ENCODE data around the gene HNRNPA0. TPM values are rescaled to one million over a fixed set of nuclear protein-coding genes. Genes with fewer than 3 reads are reported as not detected.

HNRNPA0 gene
- total RNA-seq, 1 experiment from 2014 or later = 38.9 TPM

DNA sequence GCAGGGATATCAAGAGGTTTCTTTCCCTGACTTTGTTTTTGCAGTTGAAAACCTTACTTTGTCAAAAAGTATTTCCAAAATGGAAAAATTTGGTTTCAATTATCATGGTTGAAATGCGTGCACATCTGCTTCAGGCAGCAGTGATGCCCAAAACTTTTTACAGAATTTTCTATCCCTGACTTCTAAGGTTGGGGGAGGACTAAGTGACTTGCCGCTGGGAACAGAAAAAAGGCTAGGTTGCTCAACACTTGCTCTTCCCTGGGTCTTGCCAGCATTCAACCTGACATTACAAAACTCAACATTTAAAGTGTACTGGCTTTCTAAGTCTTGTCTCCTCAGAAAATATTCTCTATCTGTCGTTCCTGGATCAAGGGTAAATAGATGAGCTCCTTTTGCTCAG lies 23.0 kb downstream of the HNRNPA0 start (continued):
- TF ChIP-seq, protein P1, sequence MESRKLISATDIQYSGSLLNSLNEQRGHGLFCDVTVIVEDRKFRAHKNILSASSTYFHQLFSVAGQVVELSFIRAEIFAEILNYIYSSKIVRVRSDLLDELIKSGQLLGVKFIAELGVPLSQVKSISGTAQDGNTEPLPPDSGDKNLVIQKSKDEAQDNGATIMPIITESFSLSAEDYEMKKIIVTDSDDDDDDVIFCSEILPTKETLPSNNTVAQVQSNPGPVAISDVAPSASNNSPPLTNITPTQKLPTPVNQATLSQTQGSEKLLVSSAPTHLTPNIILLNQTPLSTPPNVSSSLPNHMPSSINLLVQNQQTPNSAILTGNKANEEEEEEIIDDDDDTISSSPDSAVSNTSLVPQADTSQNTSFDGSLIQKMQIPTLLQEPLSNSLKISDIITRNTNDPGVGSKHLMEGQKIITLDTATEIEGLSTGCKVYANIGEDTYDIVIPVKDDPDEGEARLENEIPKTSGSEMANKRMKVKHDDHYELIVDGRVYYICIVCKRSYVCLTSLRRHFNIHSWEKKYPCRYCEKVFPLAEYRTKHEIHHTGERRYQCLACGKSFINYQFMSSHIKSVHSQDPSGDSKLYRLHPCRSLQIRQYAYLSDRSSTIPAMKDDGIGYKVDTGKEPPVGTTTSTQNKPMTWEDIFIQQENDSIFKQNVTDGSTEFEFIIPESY (IDR thresholded peaks at IDR 0.05; ENCODE audit: extremely low read depth, insufficient replicate concordance, low read length) = no peak

DNA sequence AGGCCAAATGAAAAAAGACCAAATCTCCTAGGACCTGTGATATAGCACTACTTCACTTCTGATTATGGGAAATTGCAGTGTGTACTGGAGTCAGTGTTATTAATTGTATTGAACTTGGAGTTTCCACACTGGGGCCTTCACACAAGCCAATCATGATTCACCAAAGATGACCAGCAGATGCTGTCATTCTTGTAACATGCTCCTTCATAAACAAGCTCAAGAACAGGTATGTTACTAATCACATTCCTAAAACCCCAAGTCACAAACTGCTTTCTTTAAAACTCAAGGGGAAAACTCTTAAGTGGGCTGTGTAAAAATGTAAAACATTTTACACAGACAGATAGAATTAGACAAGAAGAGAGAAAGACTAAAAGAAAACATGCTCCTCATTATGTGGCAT lies 23.8 kb downstream of the HNRNPA0 start:
- ChIA-PET CTCF (interaction anchor here (1.1 kb wide), 1 partner anchor 12 kb away, joined by 3 read pairs; no protein-coding TSS in a partner anchor), POLR2A (no interaction called here)

DNA sequence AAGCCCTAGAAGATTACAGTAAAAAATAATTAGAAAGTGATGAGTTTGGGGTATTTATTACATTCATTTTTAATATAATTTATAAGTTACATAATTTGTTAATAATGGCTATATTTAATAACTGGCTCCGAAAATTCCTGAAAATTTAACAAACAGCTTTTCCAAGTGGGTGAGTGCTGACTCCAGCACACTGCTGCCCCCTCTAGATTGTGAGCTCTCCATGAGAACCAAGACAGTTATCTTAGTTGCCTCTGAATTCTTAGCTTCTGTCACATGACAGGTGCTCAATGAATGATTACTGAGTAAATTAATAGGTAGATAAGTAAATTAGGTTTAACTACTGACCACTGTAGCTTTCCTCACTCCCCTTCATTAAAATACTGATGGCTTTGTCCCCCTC lies 26.1 kb downstream of the HNRNPA0 start:
- Histone ChIP-seq H4K20me1 (ENCODE audit: insufficient read depth) (no peaks in the 10 kb centered on the region), H2AFZ (ENCODE audit: low read depth, low read length, poor library complexity, severe bottlenecking) (no peak overlapping the region)

More for the DNA sequence above, 23.8 kb downstream of the HNRNPA0 start:
- Histone ChIP-seq H4K20me1 (ENCODE audit: insufficient read depth) (no peaks in the 10 kb centered on the region), H3K36me3 (ENCODE audit: control insufficient read depth in 1 of 2, insufficient read depth in 2 of 2, low read length in 2 of 2) (no peaks in the 10 kb centered on the region), H3K27me3 (ENCODE audit: insufficient read depth, low read length) (0 out of 2 replicates have a peak, but pooled peaks cover 5% of the 10 kb centered on the region), H3K9me3 (ENCODE audit: control insufficient read depth in 1 of 2, insufficient read depth in 1 of 2, low read depth in 1 of 2, low read length in 2 of 2) (no peaks in the 10 kb centered on the region), H2AFZ (ENCODE audit: low read depth, low read length, poor library complexity, severe bottlenecking) (no peak overlapping the region), H3K4me1 (ENCODE audit: control insufficient read depth in 1 of 2, insufficient read depth in 2 of 2, low read length in 2 of 2) (no peaks in the 10 kb centered on the region), H3K79me2 (ENCODE audit: insufficient read depth, low read length) (no peaks in the 10 kb centered on the region), H3K9ac (ENCODE audit: low read length) (no peak overlapping the region), H3K4me2 (ENCODE audit: low read length) (no peak overlapping the region), H3K4me3 (replicated peaks in 1 of 2; ENCODE audit: low read depth in 1 of 2, low read length in 2 of 2) (no peak overlapping the region), H3K27ac (ENCODE audit: low read depth, low read length) (no peak overlapping the region), H3K9me2 (ENCODE audit: insufficient read depth) (no peaks in the 10 kb centered on the region)
- ATAC-seq (no peak), DNase-seq (ENCODE audit: low read depth, low spot score) (no peak)
- RAD21 ChIA-PET (ENCODE audit: low non-redundant PET in 1 of 2, low total read pairs in 2 of 2, uncharacterized antibody in 2 of 2, unreplicated experiment in 2 of 2) = no interaction called here
- BruUV-seq (replicated peaks) = no TSS peak
- TF ChIP-seq, protein P2, sequence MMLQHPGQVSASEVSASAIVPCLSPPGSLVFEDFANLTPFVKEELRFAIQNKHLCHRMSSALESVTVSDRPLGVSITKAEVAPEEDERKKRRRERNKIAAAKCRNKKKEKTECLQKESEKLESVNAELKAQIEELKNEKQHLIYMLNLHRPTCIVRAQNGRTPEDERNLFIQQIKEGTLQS (IDR thresholded peaks at IDR 0.05) = no peak
- no peak for TF ChIP-seq FOSL1 (IDR thresholded peaks at IDR 0.05; ENCODE audit: low read depth)
- intact Hi-C loops (cut with micrococcal nuclease) = no loop called here

More for the DNA sequence above, 26.1 kb downstream of the HNRNPA0 start:
- Histone ChIP-seq H3K9ac (ENCODE audit: low read length) (no peak overlapping the region), H3K79me2 (ENCODE audit: insufficient read depth, low read length) (no peaks in the 10 kb centered on the region), H3K9me3 (ENCODE audit: control insufficient read depth in 1 of 2, insufficient read depth in 1 of 2, low read depth in 1 of 2, low read length in 2 of 2) (no peaks in the 10 kb centered on the region), H3K9me2 (ENCODE audit: insufficient read depth) (no peaks in the 10 kb centered on the region), H3K27me3 (ENCODE audit: insufficient read depth, low read length) (0 out of 2 replicates have a peak, but pooled peaks cover 5% of the 10 kb centered on the region), H3K4me3 (replicated peaks in 1 of 2; ENCODE audit: low read depth in 1 of 2, low read length in 2 of 2) (no peak overlapping the region), H3K4me1 (ENCODE audit: control insufficient read depth in 1 of 2, insufficient read depth in 2 of 2, low read length in 2 of 2) (no peaks in the 10 kb centered on the region), H3K27ac (ENCODE audit: low read depth, low read length) (no peak overlapping the region), H3K4me2 (ENCODE audit: low read length) (no peak overlapping the region), H3K36me3 (ENCODE audit: control insufficient read depth in 1 of 2, insufficient read depth in 2 of 2, low read length in 2 of 2) (no peaks in the 10 kb centered on the region)
- BruUV-seq (replicated peaks) = no TSS peak
- ATAC-seq (no peak), DNase-seq (ENCODE audit: low read depth, low spot score) (no peak)
- 0 out of 2 replicates have a peak, but pooled peaks have one; percentile 3 for TF ChIP-seq RAD21 (IDR thresholded peaks at IDR 0.05; ENCODE audit: low read depth)
- no peak for TF ChIP-seq YY1 (IDR thresholded peaks at IDR 0.05; ENCODE audit: extremely low read depth, insufficient replicate concordance, low read depth, low read length)
- intact Hi-C loops (cut with micrococcal nuclease) = no loop called here
- RAD21 ChIA-PET (ENCODE audit: low non-redundant PET in 1 of 2, low total read pairs in 2 of 2, uncharacterized antibody in 2 of 2, unreplicated experiment in 2 of 2) = no interaction called here
- POLR2A ChIA-PET = no interaction called here
- CTCF ChIA-PET = interaction anchor here (1.5 to 3.1 kb wide), 2 partner anchors 14 to 68 kb away, joined by 3 to 14 read pairs; no protein-coding TSS in a partner anchor
